Heart left ventricle (tissue), 16 donors: ENCODE data around the gene PDE6A. TPM values are rescaled to one million over a fixed set of nuclear protein-coding genes. Genes with fewer than 3 reads are reported as not detected.
A peak's percentile ranks its signal among the peaks of the same experiment; 100 is the strongest.

Experiments used
- ATAC-seq, 4 donors: fragments of 200-7000 bp; cut with Tn5 transposase; one replicate each; pipeline ENCODE4 v1.9.1; 2020 to 2022; ENCODE audit warnings: moderate library complexity in 4 of 4, mild to moderate bottlenecking in 3 of 4, moderate number of reproducible peaks in 1 of 4
- DNase-seq, 5 donors: peaks; one replicate each; pipeline ENCODE4 v3.0.0-alpha.2; 2020
- H3K27ac ChIP-seq, 12 donors: fragments of 200-600 bp; sonication (generic) in 4 of 12; one replicate each; pipeline versions ENCODE4 v1.5.0 to v1.8.0; 2016 to 2022; ENCODE audit warnings: mild to moderate bottlenecking in 2 of 12
- H3K27me3 ChIP-seq, 9 donors: fragments of 200-600 bp; sonication (generic) in 2 of 9; one replicate each; pipeline versions ENCODE4 v1.5.1 to v1.8.0; 2016 to 2022; ENCODE audit warnings: mild to moderate bottlenecking in 3 of 9
- H3K36me3 ChIP-seq, 9 donors: fragments of 200-600 bp; sonication (generic) in 2 of 9; one replicate each; pipeline versions ENCODE4 v1.5.0 to v1.8.0; 2018 to 2022; ENCODE audit warnings: mild to moderate bottlenecking in 2 of 9
- H3K4me1 ChIP-seq, 12 donors: fragments of 200-600 bp; sonication (generic) in 4 of 12; one replicate each; pipeline versions ENCODE4 v1.5.0 to v1.8.0; 2016 to 2022; ENCODE audit warnings: mild to moderate bottlenecking in 3 of 12
- H3K4me3 ChIP-seq, 12 donors: fragments of 200-600 bp; sonication (generic) in 4 of 12; one replicate each; pipeline versions ENCODE4 v1.5.0 to v1.8.0; 2017 to 2022; ENCODE audit warnings: mild to moderate bottlenecking in 9 of 12, moderate library complexity in 4 of 12
- H3K9me3 ChIP-seq, 12 donors: fragments of 200-600 bp; sonication (generic) in 4 of 12; one replicate each; pipeline versions ENCODE4 v1.5.0 to v1.8.0; 2016 to 2022; ENCODE audit warnings: mild to moderate bottlenecking in 1 of 12
- POLR2A ChIP-seq, 2 donors: fragments of 450-650 bp; IDR thresholded peaks; one replicate each; pipeline ENCODE4 v1.6.1; 2017; ENCODE audit warnings: antibody characterized with exemption in 2 of 2, mild to moderate bottlenecking in 2 of 2, moderate library complexity in 2 of 2
- WGBS, 4 donors: extraction: QIAGEN DNeasy Blood & Tissue Kit in 2 of 4; methylation state at CpG; one replicate each; pipeline versions ENCODE4 v1.1.5 to v1.1.7; 2013 to 2018; 5-methylcytosine and 5-hydroxymethylcytosine counted together
- intact Hi-C, 10 donors: fragments of 100-400 bp; cut with DNase I; formaldehyde crosslinking; loops; one replicate each; pipeline versions ENCODE4 v1.11.1 to v1.14.2; 2022
- polyA plus RNA-seq, 2 donors: library from polyadenylated mRNA; stranded (reverse); fragments of 200-250 nt; gene quantifications; one replicate each; pipeline ENCODE4 v1.2.3, GENCODE V29; 2013
- total RNA-seq, 9 donors: library from RNA; depleted of rRNA in 2 of 9; stranded (reverse); fragments of >200 nt in 2 of 9; fragmentation: NEBNext Ultra II Directional in 3 of 9; extraction: Animal tissue kit (Norgen Biotek cat#: 25700) in 3 of 9; gene quantifications; one replicate each; pipeline versions ENCODE4 v1.1.0 to v1.2.4, GENCODE V29; 2016 to 2023
- TF ChIP-seq, protein P1 (sequence below), 12 donors: fragments of 200-600 bp; sonication (generic) in 4 of 12; IDR thresholded peaks; one replicate each; pipeline versions ENCODE4 v1.5.0 to v1.8.0; 2018 to 2022; ENCODE audit warnings: antibody characterized with exemption in 12 of 12, mild to moderate bottlenecking in 5 of 12
- donor health status: ischemic (EF 13 %, LVEDD 7.1; RV severe dilation, severe dysfunction).
- donor health status: healthy with polysubstance abuse.
- donor health status: DM: no; HTN: yes; CAD: no.
- donor health status: DM: no; HTN: no; CAD: no.
- donor health status: ischemic (EF 25% LVEDD 6.9; RV normal size, moderate dysfunction).
- donor health status: ischemic (EF 25% LVEDD 5.7; RV mildly dilated, moderate dysfunction).
- donor health status: healthy.
- donor health status: DM: yes; HTN: yes; CAD: no.
- donor health status: ischemic (EF 35%, LVEDD 5.7; RV mildly dilated, moderate dysfunction).
- donor health status: nonischemic (EF 11% LVEDD 7.7; RV severe dilation, severe dysfunction).
- donor health status: DM: yes; HTN: yes; CAD: no.
- donor health status: PGD.
- donor health status: ischemic (EF 29% LVEDD 5.4; RV normal size, mild dysfunction).
- donor health status: nonischemic (EF 23%, LVEDD 6.1; RV moderate dilation, normal function).

PDE6A gene
- total and polyA plus RNA-seq, 11 donors: 0.04 to 0.35 (median 0.11) TPM; not detected in 1

DNA sequence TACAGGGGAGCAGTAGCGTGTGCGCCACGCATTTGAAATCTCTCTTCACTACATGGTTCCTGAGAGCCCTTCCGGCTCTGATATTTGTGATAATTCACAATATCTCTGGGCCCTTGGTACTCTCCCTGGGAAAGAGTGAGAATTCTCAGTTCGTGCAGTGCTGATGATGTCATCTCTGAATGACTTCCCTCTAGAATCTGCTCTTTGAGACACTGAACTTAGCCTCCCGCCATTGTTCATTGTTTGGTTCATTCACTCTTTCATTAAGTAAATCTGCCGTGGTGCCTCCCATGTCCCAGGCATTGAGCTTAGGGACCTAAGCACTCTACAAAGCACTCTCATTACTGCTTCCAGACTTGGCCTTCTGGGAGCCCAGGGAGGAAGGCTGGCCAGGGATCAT, 120.5 kb downstream of the PDE6A start:
- Histone ChIP-seq H3K4me1 (peaks cover 28 to 95% (median 71%) of the 10 kb centered on the region in 12 donors), H3K4me3 (no peak overlapping the region), H3K9me3 (no peaks in the 10 kb centered on the region), H3K27me3 (no peaks in the 10 kb centered on the region), H3K27ac (peak overlapping the region; percentile 19 to 92 (median 86)), H3K36me3 (peaks cover 0 to 40% (median 8%) of the 10 kb centered on the region in 9 donors)
- TF ChIP-seq, protein P1, sequence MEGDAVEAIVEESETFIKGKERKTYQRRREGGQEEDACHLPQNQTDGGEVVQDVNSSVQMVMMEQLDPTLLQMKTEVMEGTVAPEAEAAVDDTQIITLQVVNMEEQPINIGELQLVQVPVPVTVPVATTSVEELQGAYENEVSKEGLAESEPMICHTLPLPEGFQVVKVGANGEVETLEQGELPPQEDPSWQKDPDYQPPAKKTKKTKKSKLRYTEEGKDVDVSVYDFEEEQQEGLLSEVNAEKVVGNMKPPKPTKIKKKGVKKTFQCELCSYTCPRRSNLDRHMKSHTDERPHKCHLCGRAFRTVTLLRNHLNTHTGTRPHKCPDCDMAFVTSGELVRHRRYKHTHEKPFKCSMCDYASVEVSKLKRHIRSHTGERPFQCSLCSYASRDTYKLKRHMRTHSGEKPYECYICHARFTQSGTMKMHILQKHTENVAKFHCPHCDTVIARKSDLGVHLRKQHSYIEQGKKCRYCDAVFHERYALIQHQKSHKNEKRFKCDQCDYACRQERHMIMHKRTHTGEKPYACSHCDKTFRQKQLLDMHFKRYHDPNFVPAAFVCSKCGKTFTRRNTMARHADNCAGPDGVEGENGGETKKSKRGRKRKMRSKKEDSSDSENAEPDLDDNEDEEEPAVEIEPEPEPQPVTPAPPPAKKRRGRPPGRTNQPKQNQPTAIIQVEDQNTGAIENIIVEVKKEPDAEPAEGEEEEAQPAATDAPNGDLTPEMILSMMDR (IDR thresholded peaks at IDR 0.05): no peak
- TF ChIP-seq POLR2A (IDR thresholded peaks at IDR 0.05): no peak
- ATAC-seq (no peak), DNase-seq (no peak)
- intact Hi-C loops: loop anchor here in 5 of 10 donors (2.0 to 10.0 kb wide), 5 partner anchors 19 to 91 kb away; no protein-coding TSS in a partner anchor
- WGBS, 4 donors: 40 to 58% (median 46%) methylated on average over 7 of the region's 7 CpGs

DNA sequence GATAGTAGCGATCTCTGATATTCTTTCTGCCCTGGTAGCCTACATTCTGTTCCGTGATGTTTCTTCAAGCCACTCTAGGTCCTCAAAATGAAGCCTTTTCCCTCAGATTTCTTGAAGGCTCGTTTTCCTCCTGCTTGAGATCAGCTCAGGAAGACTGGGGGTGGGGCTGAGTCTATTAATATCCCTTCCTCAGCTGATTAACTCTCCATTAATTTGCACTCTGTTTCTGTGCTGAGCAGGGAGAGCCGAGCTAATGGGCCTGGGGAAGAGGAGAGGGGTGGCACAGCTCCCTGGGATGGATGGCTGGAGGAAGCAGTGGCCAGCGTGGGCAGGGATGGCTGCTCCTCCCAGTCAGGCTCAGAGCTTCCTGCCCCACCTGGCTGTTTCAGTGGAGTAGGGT, 121.2 kb downstream of the PDE6A start:
- peaks cover 25 to 90% (median 66%) of the 10 kb centered on the region in 12 donors for H3K4me1 ChIP-seq
- DNase-seq (no peak), ATAC-seq (peak in 2 of 4 donors; percentile 12 to 15)

DNA sequence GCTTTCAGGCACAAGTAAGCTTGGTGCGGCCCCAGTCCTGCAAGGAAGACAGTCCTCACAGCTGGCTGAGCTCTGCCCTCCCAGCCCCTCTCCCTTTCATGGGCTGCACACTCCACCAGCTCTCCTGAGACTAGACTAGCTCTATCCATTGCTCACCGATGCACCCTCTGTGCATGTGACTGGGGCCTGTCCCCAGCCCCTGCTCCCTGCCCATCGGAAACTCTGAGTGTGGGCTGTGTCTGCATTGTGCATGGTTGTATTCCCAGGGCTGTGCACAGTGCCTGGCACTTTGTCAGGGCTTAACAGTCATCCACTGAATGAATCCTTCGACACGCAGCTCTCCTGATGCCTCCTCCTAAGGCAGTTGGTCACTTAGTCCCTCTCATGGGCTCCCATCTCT, 122.3 kb downstream of the PDE6A start:
- Histone ChIP-seq H3K4me3 (peak overlapping the region in 7 of 12 donors; percentile 35 to 52 (median 46)), H3K4me1 (peaks cover 21 to 82% (median 62%) of the 10 kb centered on the region in 12 donors), H3K27me3 (no peaks in the 10 kb centered on the region), H3K27ac (peak overlapping the region; percentile 19 to 92 (median 86)), H3K36me3 (peaks cover 0 to 26% (median 6%) of the 10 kb centered on the region in 9 donors), H3K9me3 (no peaks in the 10 kb centered on the region)
- intact Hi-C loops: loop anchor here in 4 of 10 donors (5.0 to 10.0 kb wide), 3 partner anchors 45 to 58 kb away; no protein-coding TSS in a partner anchor
- peak in 2 of 4 donors; percentile 38 to 48 for ATAC-seq
- WGBS, 4 donors: 45 to 60% (median 50%) methylated on average over 5 of the region's 5 CpGs
- TF ChIP-seq, protein P1 (IDR thresholded peaks at IDR 0.05): no peak
- no peak for TF ChIP-seq POLR2A (IDR thresholded peaks at IDR 0.05)
- peak in 1 of 5 donors; percentile 72 for DNase-seq

More for the DNA sequence above, 121.2 kb downstream of the PDE6A start:
- no peak for TF ChIP-seq POLR2A (IDR thresholded peaks at IDR 0.05)
- TF ChIP-seq, protein P1 (IDR thresholded peaks at IDR 0.05): no peak
- H3K27ac ChIP-seq: peak overlapping the region; percentile 19 to 92 (median 86)
- intact Hi-C loops: loop anchor here in 4 of 10 donors (5.0 to 10.0 kb wide), 3 partner anchors 46 to 59 kb away; no protein-coding TSS in a partner anchor
- H3K4me3 ChIP-seq: peak overlapping the region in 8 of 12 donors; percentile 7 to 16 (median 8)
- no peaks in the 10 kb centered on the region for H3K9me3 ChIP-seq
- H3K27me3 ChIP-seq: no peaks in the 10 kb centered on the region
- WGBS, 4 donors: 34 to 47% (median 41%) methylated on average over 5 of the region's 5 CpGs
- peaks cover 0 to 36% (median 8%) of the 10 kb centered on the region in 9 donors for H3K36me3 ChIP-seq
